Measurements from ENCODE around the gene CYTL1. TPM values are rescaled to one million over a fixed set of nuclear protein-coding genes. Genes with fewer than 3 reads are reported as not detected.

CYTL1 gene
- total and polyA plus RNA-seq, 4 donors = 0.32 to 3.0 (median 1.6) TPM

GRCh38 chr4:5052204-5052702 is 33.0 kb upstream of the CYTL1 start:
- peak; percentile 20 for ATAC-seq (ENCODE audit: insufficient read depth, low FRiP score)
- H3K4me3 ChIP-seq = no peak overlapping the region
- H3K27ac ChIP-seq (ENCODE audit: low read depth in 1 of 2, low read length in 1 of 2) = no peak overlapping the region
- no peaks in the 10 kb centered on the region for H3K36me3 ChIP-seq (ENCODE audit: control insufficient read depth in 4 of 4, insufficient read depth in 4 of 4, low read length in 4 of 4)
- H3K27me3 ChIP-seq (ENCODE audit: control insufficient read depth in 3 of 3, insufficient read depth in 3 of 3, low read length in 2 of 3) = peaks cover 0 to 11% (median 0%) of the 10 kb centered on the region in 3 donors
- no peak overlapping the region for H3K9ac ChIP-seq (ENCODE audit: insufficient read depth in 1 of 2, low read length in 2 of 2)
- no peak for TF ChIP-seq CTCF (IDR thresholded peaks at IDR 0.05; ENCODE audit: control extremely low read depth, extremely low read depth)
- WGBS, 2 donors = 14 to 19% methylated on average over 18 of the region's 18 CpGs
- peaks cover 0 to 16% (median 0%) of the 10 kb centered on the region in 5 donors for H3K4me1 ChIP-seq (ENCODE audit: control insufficient read depth in 5 of 5, insufficient read depth in 5 of 5, low read length in 5 of 5)
- peak in 1 of 3 donors; percentile 27 for DNase-seq
- peaks cover 0 to 2% (median 0%) of the 10 kb centered on the region in 4 donors for H3K9me3 ChIP-seq (ENCODE audit: control insufficient read depth in 4 of 4, insufficient read depth in 3 of 4, low read length in 3 of 4)

GRCh38 chr4:5051278-5052203 is 32.3 kb upstream of the CYTL1 start, which contains the start of gene STK32B:
TSS of gene STK32B (plus strand) at chr4:5051480.
- H3K36me3 ChIP-seq (ENCODE audit: control insufficient read depth in 4 of 4, insufficient read depth in 4 of 4, low read length in 4 of 4) = no peaks in the 10 kb centered on the region
- peaks cover 0 to 16% (median 0%) of the 10 kb centered on the region in 5 donors for H3K4me1 ChIP-seq (ENCODE audit: control insufficient read depth in 5 of 5, insufficient read depth in 5 of 5, low read length in 5 of 5)
- ATAC-seq (ENCODE audit: insufficient read depth, low FRiP score) (peak; percentile 43), DNase-seq (peak; percentile 77 to 82 (median 80))
- WGBS, 2 donors = 1 to 2% methylated on average over 76 to 103 of the region's 103 CpGs
- H3K27me3 ChIP-seq (ENCODE audit: control insufficient read depth in 3 of 3, insufficient read depth in 3 of 3, low read length in 2 of 3) = peaks cover 0 to 11% (median 0%) of the 10 kb centered on the region in 3 donors
- peak within 1 kb of the TSS; percentile 41 for H3K4me3 ChIP-seq
- no peak for TF ChIP-seq CTCF (IDR thresholded peaks at IDR 0.05; ENCODE audit: control extremely low read depth, extremely low read depth)
- peaks cover 0 to 2% (median 0%) of the 10 kb centered on the region in 4 donors for H3K9me3 ChIP-seq (ENCODE audit: control insufficient read depth in 4 of 4, insufficient read depth in 3 of 4, low read length in 3 of 4)
- H3K27ac ChIP-seq (ENCODE audit: low read depth in 1 of 2, low read length in 1 of 2) = no peak within 1 kb of the TSS
- H3K9ac ChIP-seq (ENCODE audit: insufficient read depth in 1 of 2, low read length in 2 of 2) = no peak within 1 kb of the TSS

- DNase-seq (peak; percentile 80 to 88 (median 84)), ATAC-seq (ENCODE audit: insufficient read depth, low FRiP score) (peak; percentile 84)
- peaks cover 0 to 8% (median 0%) of the 10 kb centered on the region in 3 donors for H3K27me3 ChIP-seq (ENCODE audit: control insufficient read depth in 3 of 3, insufficient read depth in 3 of 3, low read length in 2 of 3)
- H3K27ac ChIP-seq (ENCODE audit: low read depth in 1 of 2, low read length in 1 of 2) = no peak overlapping the region
- H3K9me3 ChIP-seq (ENCODE audit: control insufficient read depth in 4 of 4, insufficient read depth in 3 of 4, low read length in 3 of 4) = peaks cover 0 to 2% (median 0%) of the 10 kb centered on the region in 4 donors
- H3K4me1 ChIP-seq (ENCODE audit: control insufficient read depth in 5 of 5, insufficient read depth in 5 of 5, low read length in 5 of 5) = peaks cover 0 to 16% (median 0%) of the 10 kb centered on the region in 5 donors
- H3K36me3 ChIP-seq (ENCODE audit: control insufficient read depth in 4 of 4, insufficient read depth in 4 of 4, low read length in 4 of 4) = no peaks in the 10 kb centered on the region
- peak; percentile 29 for TF ChIP-seq CTCF (IDR thresholded peaks at IDR 0.05; ENCODE audit: control extremely low read depth, extremely low read depth)
- no peak overlapping the region for H3K9ac ChIP-seq (ENCODE audit: insufficient read depth in 1 of 2, low read length in 2 of 2)
- peak overlapping the region; percentile 41 for H3K4me3 ChIP-seq
- 1 to 2% methylated on average over 36 of the region's 36 CpGs for WGBS, 2 donors
Observed at GRCh38 chr4:5050520-5051277, 31.4 kb upstream of the CYTL1 start.

Data from lung (tissue), 12 donors.